Neuronal stem cell (in vitro differentiated cells): ENCODE results near the gene OLA1.

Experiments used
- DNase-seq: peaks from one replicate; pipeline ENCODE4 v3.0.0-alpha.2; 2013; ENCODE audit warnings: low spot score
- H2AFZ ChIP-seq: one replicate; pipeline ENCODE4 v1.6.1; 2013; ENCODE audit warnings: mild to moderate bottlenecking, low read length, inconsistent platforms
- H2AK5ac ChIP-seq: 2 replicates; pipeline ENCODE4 v1.6.1; 2013; ENCODE audit warnings: low read depth, mild to moderate bottlenecking, inconsistent platforms, low read length, moderate library complexity, mixed read lengths
- H2BK120ac ChIP-seq: 2 replicates; pipeline ENCODE4 v1.6.1; 2013; ENCODE audit warnings: low read depth, mild to moderate bottlenecking, inconsistent platforms, low read length, moderate library complexity, mixed read lengths
- H2BK12ac ChIP-seq: one replicate; pipeline ENCODE4 v1.6.1; 2013; ENCODE audit warnings: low read length, inconsistent platforms
- H2BK15ac ChIP-seq: 2 replicates; pipeline ENCODE4 v1.6.1; 2013; ENCODE audit warnings: mild to moderate bottlenecking, low read length, inconsistent platforms, mixed read lengths
- H2BK5ac ChIP-seq: one replicate; pipeline ENCODE4 v1.6.1; 2013; ENCODE audit warnings: inconsistent platforms, mild to moderate bottlenecking, low read length, moderate library complexity
- H3K14ac ChIP-seq: one replicate; pipeline ENCODE4 v1.6.1; 2013; ENCODE audit warnings: low read length, inconsistent platforms
- H3K18ac ChIP-seq: 2 replicates; pipeline ENCODE4 v1.6.1; 2013; ENCODE audit warnings: low read length, inconsistent platforms
- H3K23ac ChIP-seq: 2 replicates; pipeline ENCODE4 v1.6.1; 2013; ENCODE audit warnings: low read depth, mild to moderate bottlenecking, mixed read lengths, low read length, inconsistent platforms; ENCODE audit not compliant: poor library complexity
- H3K27ac ChIP-seq: replicated peaks from 3 replicates; pipeline ENCODE4 v1.5.1; 2013; ENCODE audit warnings: low read length, inconsistent platforms
- H3K27me3 ChIP-seq, 3 experiments: 2 replicates each; pipeline ENCODE4 v1.6.1; 2013; ENCODE audit warnings: low read length in 3 of 3, mild to moderate bottlenecking in 2 of 3, inconsistent platforms in 1 of 3, low read depth in 1 of 3, mixed read lengths in 1 of 3, moderate library complexity in 1 of 3; ENCODE audit not compliant: control insufficient read depth in 3 of 3, insufficient read depth in 3 of 3
- H3K36me3 ChIP-seq, 2 donors: replicated peaks in 1 of 2; 2 replicates each; pipeline ENCODE4 v1.6.1; 2013; ENCODE audit warnings: low read length in 2 of 2; ENCODE audit not compliant: control insufficient read depth in 2 of 2, insufficient read depth in 2 of 2
- H3K4ac ChIP-seq: 2 replicates; pipeline ENCODE4 v1.6.1; 2013; ENCODE audit warnings: inconsistent platforms, mild to moderate bottlenecking, low read length, moderate library complexity
- H3K4me1 ChIP-seq, 2 donors: 1 replicate in 1 of 2; 2 replicates in 1 of 2; pipeline ENCODE4 v1.6.1; 2013; ENCODE audit warnings: low read length in 2 of 2, low read depth in 1 of 2; ENCODE audit not compliant: control insufficient read depth in 2 of 2, insufficient read depth in 1 of 2
- H3K4me2 ChIP-seq: one replicate; pipeline ENCODE4 v1.6.1; 2013; ENCODE audit warnings: mild to moderate bottlenecking, low read length, inconsistent platforms; ENCODE audit not compliant: insufficient read depth, poor library complexity, severe bottlenecking
- H3K4me3 ChIP-seq, 2 donors: 2 replicates each; pipeline ENCODE4 v1.5.1; 2013; ENCODE audit warnings: low read length in 2 of 2, mild to moderate bottlenecking in 2 of 2, inconsistent platforms in 1 of 2, moderate library complexity in 1 of 2
- H3K79me1 ChIP-seq: one replicate; pipeline ENCODE4 v1.6.1; 2013; ENCODE audit warnings: low read depth, mild to moderate bottlenecking, inconsistent platforms, low read length, moderate library complexity
- H3K9ac ChIP-seq: one replicate; pipeline ENCODE4 v1.6.1; 2013; ENCODE audit warnings: mild to moderate bottlenecking, low read depth, low read length, inconsistent platforms; ENCODE audit not compliant: poor library complexity
- H3K9me3 ChIP-seq, 2 donors: replicated peaks in 1 of 2; 2 replicates each; pipeline versions ENCODE3 to v1.6.1; 2013; ENCODE audit warnings: low read length in 2 of 2, mild to moderate bottlenecking in 2 of 2, inconsistent platforms in 1 of 2, low read depth in 1 of 2, mixed read lengths in 1 of 2, moderate library complexity in 1 of 2; ENCODE audit not compliant: control insufficient read depth in 2 of 2, insufficient read depth in 1 of 2
- H4K8ac ChIP-seq: one replicate; pipeline ENCODE4 v1.6.1; 2013; ENCODE audit warnings: low read depth, mild to moderate bottlenecking, inconsistent platforms, low read length, moderate library complexity
- H4K91ac ChIP-seq: one replicate; pipeline ENCODE4 v1.6.1; 2013; ENCODE audit warnings: low read length, low read depth, mild to moderate bottlenecking, inconsistent platforms; ENCODE audit not compliant: poor library complexity
- WGBS, 2 donors: extraction: QIAGEN DNeasy Blood & Tissue Kit; methylation state at CpG; one replicate each; pipeline ENCODE4 v1.1.7; 2013; ENCODE audit warnings: missing lambda C conversion rate in 2 of 2, mixed read lengths in 1 of 2; ENCODE audit not compliant: insufficient read length in 2 of 2, insufficient replicate concordance in 1 of 2; ENCODE audit errors: extremely low coverage in 2 of 2; 5-methylcytosine and 5-hydroxymethylcytosine counted together

The OLA1 gene

GRCh38 chr2:174124181-174124580 lies 124.2 kb downstream of the OLA1 start:
- Histone ChIP-seq H2AFZ (no peak overlapping the region), H3K4me2 (no peak overlapping the region), H3K14ac (no peak overlapping the region), H2BK5ac (no peak overlapping the region), H2BK12ac (no peak overlapping the region), H3K4me3 (no peak overlapping the region), H2BK120ac (no peak overlapping the region), H4K91ac (no peak overlapping the region), H3K27ac (no peak overlapping the region), H2BK15ac (no peak overlapping the region), H3K4me1 (peaks cover 7 to 42% of the 10 kb centered on the region in 2 donors), H3K4ac (no peak overlapping the region), H2AK5ac (no peak overlapping the region), H4K8ac (no peak overlapping the region), H3K18ac (no peak overlapping the region), H3K79me1 (no peaks in the 10 kb centered on the region), H3K36me3 (peaks cover 0 to 27% of the 10 kb centered on the region in 2 donors), H3K9me3 (peaks cover 0 to 23% of the 10 kb centered on the region in 2 donors), H3K9ac (no peak overlapping the region), H3K23ac (no peak overlapping the region), H3K27me3 (no peaks in the 10 kb centered on the region)
- WGBS, 2 donors = no CpG with 5 or more reads among the region's 5 CpGs
- peak; percentile 86 for DNase-seq

GRCh38 chr2:174122185-174122584 lies 126.1 kb downstream of the OLA1 start:
- Histone ChIP-seq H2BK15ac (no peak overlapping the region), H3K9me3 (peaks cover 0 to 8% of the 10 kb centered on the region in 2 donors), H4K91ac (no peak overlapping the region), H3K27ac (no peak overlapping the region), H3K36me3 (peaks cover 0 to 27% of the 10 kb centered on the region in 2 donors), H3K4ac (no peak overlapping the region), H3K23ac (no peak overlapping the region), H2AK5ac (no peak overlapping the region), H3K4me1 (peaks cover 7 to 42% of the 10 kb centered on the region in 2 donors), H3K9ac (no peak overlapping the region), H3K4me3 (no peak overlapping the region), H2AFZ (no peak overlapping the region), H3K18ac (no peak overlapping the region), H4K8ac (no peak overlapping the region), H3K14ac (no peak overlapping the region), H3K79me1 (no peaks in the 10 kb centered on the region), H3K27me3 (no peaks in the 10 kb centered on the region), H2BK5ac (no peak overlapping the region), H2BK120ac (no peak overlapping the region), H2BK12ac (no peak overlapping the region), H3K4me2 (no peak overlapping the region)
- DNase-seq = no peak

GRCh38 chr2:174121612-174122011 lies 126.7 kb downstream of the OLA1 start:
- no peak overlapping the region for H3K9ac ChIP-seq
- H2BK5ac ChIP-seq = no peak overlapping the region
- no peak overlapping the region for H3K14ac ChIP-seq
- no peak for DNase-seq
- H3K9me3 ChIP-seq = peaks cover 0 to 3% of the 10 kb centered on the region in 2 donors
- H3K27me3 ChIP-seq = no peaks in the 10 kb centered on the region
- H3K23ac ChIP-seq = no peak overlapping the region
- H3K4me1 ChIP-seq = peaks cover 7 to 42% of the 10 kb centered on the region in 2 donors
- H3K4ac ChIP-seq = no peak overlapping the region
- WGBS, 2 donors = no CpG with 5 or more reads among the region's 2 CpGs
- no peak overlapping the region for H4K91ac ChIP-seq
- no peaks in the 10 kb centered on the region for H3K79me1 ChIP-seq
- no peak overlapping the region for H3K27ac ChIP-seq
- H2BK120ac ChIP-seq = no peak overlapping the region
- H3K4me2 ChIP-seq = no peak overlapping the region
- no peak overlapping the region for H4K8ac ChIP-seq
- no peak overlapping the region for H2BK15ac ChIP-seq
- no peak overlapping the region for H2AFZ ChIP-seq
- H3K18ac ChIP-seq = no peak overlapping the region
- no peak overlapping the region for H2BK12ac ChIP-seq
- H3K36me3 ChIP-seq = peaks cover 0 to 27% of the 10 kb centered on the region in 2 donors
- no peak overlapping the region for H2AK5ac ChIP-seq
- no peak overlapping the region for H3K4me3 ChIP-seq

- Histone ChIP-seq H3K4me1 (peaks cover 7 to 40% of the 10 kb centered on the region in 2 donors), H2AFZ (no peak overlapping the region), H3K9me3 (no peaks in the 10 kb centered on the region), H2BK15ac (no peak overlapping the region), H3K14ac (no peak overlapping the region), H2AK5ac (no peak overlapping the region), H3K79me1 (no peaks in the 10 kb centered on the region), H3K9ac (no peak overlapping the region), H3K18ac (no peak overlapping the region), H3K27me3 (no peaks in the 10 kb centered on the region), H3K4ac (no peak overlapping the region), H3K36me3 (peaks cover 0 to 27% of the 10 kb centered on the region in 2 donors), H2BK120ac (no peak overlapping the region), H3K4me3 (no peak overlapping the region), H2BK12ac (no peak overlapping the region), H3K23ac (no peak overlapping the region), H3K27ac (no peak overlapping the region), H4K8ac (no peak overlapping the region), H2BK5ac (no peak overlapping the region), H4K91ac (no peak overlapping the region), H3K4me2 (no peak overlapping the region)
- WGBS, 2 donors = no CpG with 5 or more reads among the region's 2 CpGs
- DNase-seq = no peak
Observed at GRCh38 chr2:174121175-174121574, 127.2 kb downstream of the OLA1 start.
